K562 (cell line): ENCODE results near the gene MEF2D. TPM values are rescaled to one million over a fixed set of nuclear protein-coding genes. Genes with fewer than 3 reads are reported as not detected.
A peak's percentile ranks its signal among the peaks of the same experiment; 100 is the strongest.

Source experiments
- C11orf30 ChIP-seq: fragments of 450-650 bp; IDR thresholded peaks from 2 replicates; pipeline ENCODE4 v1.6.1; 2016; ENCODE audit warnings: low read depth, mild to moderate bottlenecking
- CBX5 ChIP-seq: IDR thresholded peaks from 2 replicates; pipeline ENCODE4 v1.6.1; 2014; ENCODE audit warnings: low read depth, borderline replicate concordance
- CREM ChIP-seq: IDR thresholded peaks from 2 replicates; pipeline ENCODE4 v1.6.1; 2014; ENCODE audit warnings: antibody characterized with exemption, low read depth
- DIDO1 ChIP-seq: fragments of 450-650 bp; IDR thresholded peaks from 2 replicates; pipeline ENCODE4 v1.6.1; 2016; ENCODE audit warnings: low read depth, missing biosample characterization, missing genetic modification characterization
- GABPA ChIP-seq: fragments of 200-800 bp; sonication (Bioruptor generic); conservative IDR thresholded peaks from 2 replicates; pipeline ENCODE4 v1.6.1; 2016; ENCODE audit warnings: low read depth, missing genetic modification characterization, missing compliant biosample characterization
- HMG20B ChIP-seq: fragments of 250-450 bp; sonication (Bioruptor Pico); IDR thresholded peaks from 2 replicates; pipeline ENCODE4 v1.5.0; 2021; ENCODE audit warnings: mild to moderate bottlenecking
- ILK ChIP-seq: fragments of 450-650 bp; IDR thresholded peaks from 2 replicates; pipeline ENCODE4 v1.6.1; 2016; ENCODE audit warnings: missing genetic modification characterization, low read depth, mild to moderate bottlenecking, missing compliant biosample characterization, moderate library complexity, borderline replicate concordance
- JUN ChIP-seq, 2 experiments: sonication (generic) in 1 of 2; formaldehyde crosslinking in 1 of 2; IDR thresholded peaks; 2 replicates each; pipeline versions ENCODE4 v1.6.1 to v1.8.0; 2012 to 2022; ENCODE audit warnings: borderline replicate concordance in 2 of 2, mild to moderate bottlenecking in 2 of 2, improper control_type of control experiment in 1 of 2, low read depth in 1 of 2, low read length in 1 of 2, missing genetic modification reagents in 1 of 2
- JUND ChIP-seq, 2 experiments: IDR thresholded peaks; 2 replicates in 1 of 2; 3 replicates in 1 of 2; pipeline ENCODE4 v1.6.1; 2011; ENCODE audit warnings: borderline replicate concordance in 2 of 2, low read depth in 2 of 2, low read length in 2 of 2, improper control_type of control experiment in 1 of 2, missing biosample characterization in 1 of 2, missing genetic modification characterization in 1 of 2, missing genetic modification reagents in 1 of 2
- MEF2A ChIP-seq: IDR thresholded peaks from 2 replicates; pipeline ENCODE4 v1.6.1; 2011; ENCODE audit warnings: low read depth, mild to moderate bottlenecking, low read length, moderate library complexity; ENCODE audit not compliant: control insufficient read depth
- NFYB ChIP-seq: IDR thresholded peaks from 2 replicates; pipeline ENCODE4 v1.6.1; 2011; ENCODE audit warnings: mild to moderate bottlenecking, moderate library complexity; ENCODE audit not compliant: insufficient read length; ENCODE audit errors: extremely low read depth
- NR3C1 ChIP-seq: sonication (generic); formaldehyde crosslinking; IDR thresholded peaks from 2 replicates; pipeline ENCODE4 v1.8.1; 2022; ENCODE audit warnings: missing genetic modification reagents
- RBM14 ChIP-seq: fragments of 200-400 bp; formaldehyde crosslinking; IDR thresholded peaks from 2 replicates; pipeline ENCODE4 v1.6.1; 2018; ENCODE audit warnings: low read depth, mild to moderate bottlenecking, low read length, moderate library complexity, borderline replicate concordance; ENCODE audit not compliant: insufficient read depth
- U2AF1 ChIP-seq: fragments of 200-400 bp; formaldehyde crosslinking; optimal IDR thresholded peaks from 2 replicates; pipeline ENCODE3; 2017; ENCODE audit warnings: mild to moderate bottlenecking, low read depth, low read length, moderate library complexity
- ZEB2 ChIP-seq: fragments of 450-650 bp; IDR thresholded peaks from 2 replicates; pipeline ENCODE4 v1.6.1; 2016
- ZFX ChIP-seq: sonication (generic); formaldehyde crosslinking; IDR thresholded peaks from 2 replicates; pipeline ENCODE4 v1.8.0; 2022; ENCODE audit warnings: mild to moderate bottlenecking, missing genetic modification reagents, moderate library complexity
- ZNF197 ChIP-seq: fragments of 200-800 bp; sonication (Bioruptor generic); IDR thresholded peaks from 2 replicates; pipeline ENCODE4 v1.6.1; 2016; ENCODE audit warnings: low read depth, missing genetic modification characterization, missing compliant biosample characterization
- ZNF589 ChIP-seq: fragments of 200-800 bp; sonication (Bioruptor generic); IDR thresholded peaks from 2 replicates; pipeline ENCODE4 v1.6.1; 2016; ENCODE audit warnings: low read depth, missing genetic modification characterization, missing compliant biosample characterization
- polyA plus RNA-seq, 8 experiments: library from polyadenylated mRNA; depleted of rRNA in 4 of 8; stranded (reverse) in 5 of 8; unstranded in 3 of 8; fragments of >200 nt; fragmentation: Nextera tagmentation in 2 of 8; fragmentation: Illumina TruSeq in 1 of 8; extraction: Ambion mirVana in 2 of 8; extraction: Trizol in 1 of 8; gene quantifications; 2 replicates each; pipeline versions ENCODE4 v1.2.1 to v1.2.3, GENCODE V29; 2011 to 2014; ENCODE audit warnings: inconsistent platforms in 1 of 8, missing spikeins in 1 of 8
- total RNA-seq, 7 experiments: library from RNA; depleted of rRNA in 6 of 7; stranded (reverse); fragments of >200 nt in 6 of 7; fragmentation: Illumina TruSeq in 2 of 7; extraction: Trizol in 2 of 7; gene quantifications; 2 replicates each; pipeline versions ENCODE4 v1.2.1 to v1.2.3, GENCODE V29; 2011 to 2021; ENCODE audit warnings: low replicate concordance in 1 of 7
- TF ChIP-seq, protein P1 (sequence below): fragments of 200-800 bp; sonication (Bioruptor generic); IDR thresholded peaks from 2 replicates; pipeline ENCODE4 v1.6.1; 2017; ENCODE audit warnings: missing genetic modification characterization, missing compliant biosample characterization
- TF ChIP-seq, protein P2 (sequence below): sonication (generic); formaldehyde crosslinking; IDR thresholded peaks from 2 replicates; pipeline ENCODE4 v1.8.0; 2022; ENCODE audit warnings: mild to moderate bottlenecking, missing genetic modification reagents
- TF ChIP-seq, protein P3 (sequence below): sonication (generic); formaldehyde crosslinking; IDR thresholded peaks from 2 replicates; pipeline ENCODE4 v1.8.1; 2023; ENCODE audit warnings: mild to moderate bottlenecking, missing genetic modification reagents

Gene MEF2D
- total and polyA plus RNA-seq, 9 of the 15 experiments (the other 6 are each of a cell fraction or from before 2014, with no cell fraction given) = 0.10 to 19.5 (median 2.6) TPM

GRCh38 chr1:156502894-156503697, 2.5 kb upstream of the MEF2D start (continued):
- TF ChIP-seq DIDO1 (tag) = no peak
- TF ChIP-seq, protein P1, sequence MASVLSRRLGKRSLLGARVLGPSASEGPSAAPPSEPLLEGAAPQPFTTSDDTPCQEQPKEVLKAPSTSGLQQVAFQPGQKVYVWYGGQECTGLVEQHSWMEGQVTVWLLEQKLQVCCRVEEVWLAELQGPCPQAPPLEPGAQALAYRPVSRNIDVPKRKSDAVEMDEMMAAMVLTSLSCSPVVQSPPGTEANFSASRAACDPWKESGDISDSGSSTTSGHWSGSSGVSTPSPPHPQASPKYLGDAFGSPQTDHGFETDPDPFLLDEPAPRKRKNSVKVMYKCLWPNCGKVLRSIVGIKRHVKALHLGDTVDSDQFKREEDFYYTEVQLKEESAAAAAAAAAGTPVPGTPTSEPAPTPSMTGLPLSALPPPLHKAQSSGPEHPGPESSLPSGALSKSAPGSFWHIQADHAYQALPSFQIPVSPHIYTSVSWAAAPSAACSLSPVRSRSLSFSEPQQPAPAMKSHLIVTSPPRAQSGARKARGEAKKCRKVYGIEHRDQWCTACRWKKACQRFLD = peak; percentile 59; the same call in 1 of the 2 replicates
- TF ChIP-seq, protein P2, sequence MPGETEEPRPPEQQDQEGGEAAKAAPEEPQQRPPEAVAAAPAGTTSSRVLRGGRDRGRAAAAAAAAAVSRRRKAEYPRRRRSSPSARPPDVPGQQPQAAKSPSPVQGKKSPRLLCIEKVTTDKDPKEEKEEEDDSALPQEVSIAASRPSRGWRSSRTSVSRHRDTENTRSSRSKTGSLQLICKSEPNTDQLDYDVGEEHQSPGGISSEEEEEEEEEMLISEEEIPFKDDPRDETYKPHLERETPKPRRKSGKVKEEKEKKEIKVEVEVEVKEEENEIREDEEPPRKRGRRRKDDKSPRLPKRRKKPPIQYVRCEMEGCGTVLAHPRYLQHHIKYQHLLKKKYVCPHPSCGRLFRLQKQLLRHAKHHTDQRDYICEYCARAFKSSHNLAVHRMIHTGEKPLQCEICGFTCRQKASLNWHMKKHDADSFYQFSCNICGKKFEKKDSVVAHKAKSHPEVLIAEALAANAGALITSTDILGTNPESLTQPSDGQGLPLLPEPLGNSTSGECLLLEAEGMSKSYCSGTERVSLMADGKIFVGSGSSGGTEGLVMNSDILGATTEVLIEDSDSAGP (CRISPR knock-in tag) = peak; percentile 87
- no peak for TF ChIP-seq U2AF1
- TF ChIP-seq JUND (IDR thresholded peaks at IDR 0.05; ENCODE audit: borderline replicate concordance, low read depth, low read length) = peak; percentile 58
- TF ChIP-seq JUND (tag; IDR thresholded peaks at IDR 0.05; ENCODE audit: borderline replicate concordance, low read depth, low read length) = peak; percentile 60; the same call in 1 of the 3 replicates
- 0 out of 2 replicates have a peak, but pooled peaks have one; percentile 26 for TF ChIP-seq GABPA (tag)
- TF ChIP-seq HMG20B (CRISPR knock-in tag) = no peak
- peak; percentile 66 for TF ChIP-seq NFYB
- peak; percentile 43; the same call in 1 of the 2 replicates for TF ChIP-seq JUN (IDR thresholded peaks at IDR 0.05; ENCODE audit: borderline replicate concordance, low read depth, low read length)
- TF ChIP-seq JUN (CRISPR knock-in tag; IDR thresholded peaks at IDR 0.05; ENCODE audit: borderline replicate concordance) = no peak
- TF ChIP-seq, protein P3, sequence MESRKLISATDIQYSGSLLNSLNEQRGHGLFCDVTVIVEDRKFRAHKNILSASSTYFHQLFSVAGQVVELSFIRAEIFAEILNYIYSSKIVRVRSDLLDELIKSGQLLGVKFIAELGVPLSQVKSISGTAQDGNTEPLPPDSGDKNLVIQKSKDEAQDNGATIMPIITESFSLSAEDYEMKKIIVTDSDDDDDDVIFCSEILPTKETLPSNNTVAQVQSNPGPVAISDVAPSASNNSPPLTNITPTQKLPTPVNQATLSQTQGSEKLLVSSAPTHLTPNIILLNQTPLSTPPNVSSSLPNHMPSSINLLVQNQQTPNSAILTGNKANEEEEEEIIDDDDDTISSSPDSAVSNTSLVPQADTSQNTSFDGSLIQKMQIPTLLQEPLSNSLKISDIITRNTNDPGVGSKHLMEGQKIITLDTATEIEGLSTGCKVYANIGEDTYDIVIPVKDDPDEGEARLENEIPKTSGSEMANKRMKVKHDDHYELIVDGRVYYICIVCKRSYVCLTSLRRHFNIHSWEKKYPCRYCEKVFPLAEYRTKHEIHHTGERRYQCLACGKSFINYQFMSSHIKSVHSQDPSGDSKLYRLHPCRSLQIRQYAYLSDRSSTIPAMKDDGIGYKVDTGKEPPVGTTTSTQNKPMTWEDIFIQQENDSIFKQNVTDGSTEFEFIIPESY = no peak
- peak; percentile 71; the same call in 1 of the 2 replicates for TF ChIP-seq ZNF197 (CRISPR knock-in tag)
- peak; percentile 16; the same call in 1 of the 2 replicates for TF ChIP-seq CREM
- TF ChIP-seq ZEB2 = peak; percentile 52; the same call in 1 of the 2 replicates
- peak; percentile 42 for TF ChIP-seq ZFX (CRISPR knock-in tag)
- TF ChIP-seq C11orf30 = peak; percentile 52; the same call in 1 of the 2 replicates
- TF ChIP-seq ZNF589 = 0 out of 2 replicates have a peak, but pooled peaks have one; percentile 46
- TF ChIP-seq CBX5 = no peak
- no peak for TF ChIP-seq ILK (tag)
- TF ChIP-seq RBM14 = no peak
- TF ChIP-seq MEF2A = peak; percentile 68; the same call in 1 of the 2 replicates
- no peak for TF ChIP-seq NR3C1 (CRISPR knock-in tag)
